Measurements from ENCODE around the gene CHD6.
A peak's percentile ranks its signal among the peaks of the same experiment; 100 is the strongest.

The CHD6 gene

GRCh38 chr20:41365777-41366545 lies 252.2 kb downstream of the CHD6 start:
- H3K4me1 ChIP-seq (ENCODE audit: control insufficient read depth, insufficient read depth, low read length), result peaks cover 11% of the 10 kb centered on the region
- peak overlapping the region; percentile 3 for H3K9ac ChIP-seq (ENCODE audit: low read length)
- peaks cover 58% of the 10 kb centered on the region for H3K27me3 ChIP-seq (ENCODE audit: control insufficient read depth, insufficient read depth, low read length)
- no peaks in the 10 kb centered on the region for H3K36me3 ChIP-seq (ENCODE audit: control insufficient read depth, insufficient read depth, low read length)
- H3K4me3 ChIP-seq (ENCODE audit: low read depth, low read length), result peak overlapping the region; percentile 57
- H3K27ac ChIP-seq (ENCODE audit: low read depth, low read length), result no peak overlapping the region
- peaks cover under 1% of the 10 kb centered on the region; the same call in 1 of the 2 replicates for H3K9me3 ChIP-seq (ENCODE audit: control insufficient read depth, insufficient read depth, low read depth, low read length)

GRCh38 chr20:41364967-41365765 lies 253.0 kb downstream of the CHD6 start:
- no peaks in the 10 kb centered on the region for H3K36me3 ChIP-seq (ENCODE audit: control insufficient read depth, insufficient read depth, low read length)
- H3K9me3 ChIP-seq (ENCODE audit: control insufficient read depth, insufficient read depth, low read depth, low read length), result no peaks in the 10 kb centered on the region; the same call in 1 of the 2 replicates
- H3K9ac ChIP-seq (ENCODE audit: low read length), result no peak overlapping the region
- H3K27ac ChIP-seq (ENCODE audit: low read depth, low read length), result no peak overlapping the region
- H3K4me1 ChIP-seq (ENCODE audit: control insufficient read depth, insufficient read depth, low read length), result peaks cover 11% of the 10 kb centered on the region
- H3K4me3 ChIP-seq (ENCODE audit: low read depth, low read length), result peak overlapping the region; percentile 57
- H3K27me3 ChIP-seq (ENCODE audit: control insufficient read depth, insufficient read depth, low read length), result peaks cover 58% of the 10 kb centered on the region

GRCh38 chr20:41364236-41364855 lies 253.8 kb downstream of the CHD6 start:
- Histone ChIP-seq H3K27me3 (ENCODE audit: control insufficient read depth, insufficient read depth, low read length) (peaks cover 52% of the 10 kb centered on the region), H3K4me1 (ENCODE audit: control insufficient read depth, insufficient read depth, low read length) (peaks cover 11% of the 10 kb centered on the region), H3K36me3 (ENCODE audit: control insufficient read depth, insufficient read depth, low read length) (peaks cover 2% of the 10 kb centered on the region; the same call in 1 of the 2 replicates), H3K4me3 (ENCODE audit: low read depth, low read length) (no peak overlapping the region), H3K27ac (ENCODE audit: low read depth, low read length) (no peak overlapping the region), H3K9ac (ENCODE audit: low read length) (no peak overlapping the region), H3K9me3 (ENCODE audit: control insufficient read depth, insufficient read depth, low read depth, low read length) (no peaks in the 10 kb centered on the region)

- Histone ChIP-seq H3K4me3 (ENCODE audit: low read depth, low read length) (no peak overlapping the region), H3K9ac (ENCODE audit: low read length) (no peak overlapping the region), H3K27ac (ENCODE audit: low read depth, low read length) (no peak overlapping the region), H3K9me3 (ENCODE audit: control insufficient read depth, insufficient read depth, low read depth, low read length) (no peaks in the 10 kb centered on the region), H3K4me1 (ENCODE audit: control insufficient read depth, insufficient read depth, low read length) (peaks cover 11% of the 10 kb centered on the region), H3K27me3 (ENCODE audit: control insufficient read depth, insufficient read depth, low read length) (peaks cover 47% of the 10 kb centered on the region), H3K36me3 (ENCODE audit: control insufficient read depth, insufficient read depth, low read length) (peaks cover 3% of the 10 kb centered on the region; the same call in 1 of the 2 replicates)
Observed at GRCh38 chr20:41363601-41364000, 254.6 kb downstream of the CHD6 start.

- peaks cover 41% of the 10 kb centered on the region for H3K27me3 ChIP-seq (ENCODE audit: control insufficient read depth, insufficient read depth, low read length)
- no peak overlapping the region for H3K9ac ChIP-seq (ENCODE audit: low read length)
- no peak overlapping the region for H3K4me3 ChIP-seq (ENCODE audit: low read depth, low read length)
- no peaks in the 10 kb centered on the region for H3K9me3 ChIP-seq (ENCODE audit: control insufficient read depth, insufficient read depth, low read depth, low read length)
- H3K4me1 ChIP-seq (ENCODE audit: control insufficient read depth, insufficient read depth, low read length), result peaks cover 11% of the 10 kb centered on the region
- no peak overlapping the region for H3K27ac ChIP-seq (ENCODE audit: low read depth, low read length)
- H3K36me3 ChIP-seq (ENCODE audit: control insufficient read depth, insufficient read depth, low read length), result peaks cover 3% of the 10 kb centered on the region; the same call in 1 of the 2 replicates
Observed at GRCh38 chr20:41362748-41363140, 255.4 kb downstream of the CHD6 start.

GRCh38 chr20:41361757-41362747 lies 256.1 kb downstream of the CHD6 start:
- no peak overlapping the region for H3K4me3 ChIP-seq (ENCODE audit: low read depth, low read length)
- no peaks in the 10 kb centered on the region for H3K9me3 ChIP-seq (ENCODE audit: control insufficient read depth, insufficient read depth, low read depth, low read length)
- peaks cover 34% of the 10 kb centered on the region for H3K27me3 ChIP-seq (ENCODE audit: control insufficient read depth, insufficient read depth, low read length)
- H3K9ac ChIP-seq (ENCODE audit: low read length), result no peak overlapping the region
- H3K36me3 ChIP-seq (ENCODE audit: control insufficient read depth, insufficient read depth, low read length), result peaks cover 8% of the 10 kb centered on the region
- H3K4me1 ChIP-seq (ENCODE audit: control insufficient read depth, insufficient read depth, low read length), result 0 out of 2 replicates have a peak, but pooled peaks cover 5% of the 10 kb centered on the region
- no peak overlapping the region for H3K27ac ChIP-seq (ENCODE audit: low read depth, low read length)

GRCh38 chr20:41360831-41361756 lies 257.1 kb downstream of the CHD6 start:
- no peaks in the 10 kb centered on the region for H3K9me3 ChIP-seq (ENCODE audit: control insufficient read depth, insufficient read depth, low read depth, low read length)
- peaks cover 26% of the 10 kb centered on the region for H3K27me3 ChIP-seq (ENCODE audit: control insufficient read depth, insufficient read depth, low read length)
- peaks cover 10% of the 10 kb centered on the region for H3K36me3 ChIP-seq (ENCODE audit: control insufficient read depth, insufficient read depth, low read length)
- H3K4me3 ChIP-seq (ENCODE audit: low read depth, low read length), result no peak overlapping the region
- no peak overlapping the region for H3K9ac ChIP-seq (ENCODE audit: low read length)
- H3K4me1 ChIP-seq (ENCODE audit: control insufficient read depth, insufficient read depth, low read length), result 0 out of 2 replicates have a peak, but pooled peaks cover 3% of the 10 kb centered on the region
- no peak overlapping the region for H3K27ac ChIP-seq (ENCODE audit: low read depth, low read length)

GRCh38 chr20:41359541-41360011 lies 258.6 kb downstream of the CHD6 start:
- H3K9ac ChIP-seq (ENCODE audit: low read length), result no peak overlapping the region
- peaks cover 10% of the 10 kb centered on the region for H3K36me3 ChIP-seq (ENCODE audit: control insufficient read depth, insufficient read depth, low read length)
- peaks cover 11% of the 10 kb centered on the region for H3K27me3 ChIP-seq (ENCODE audit: control insufficient read depth, insufficient read depth, low read length)
- H3K4me1 ChIP-seq (ENCODE audit: control insufficient read depth, insufficient read depth, low read length), result no peaks in the 10 kb centered on the region
- no peaks in the 10 kb centered on the region for H3K9me3 ChIP-seq (ENCODE audit: control insufficient read depth, insufficient read depth, low read depth, low read length)
- H3K4me3 ChIP-seq (ENCODE audit: low read depth, low read length), result no peak overlapping the region
- H3K27ac ChIP-seq (ENCODE audit: low read depth, low read length), result no peak overlapping the region

- Histone ChIP-seq H3K4me3 (ENCODE audit: low read depth, low read length) (no peak overlapping the region), H3K9me3 (ENCODE audit: control insufficient read depth, insufficient read depth, low read depth, low read length) (no peaks in the 10 kb centered on the region), H3K27me3 (ENCODE audit: control insufficient read depth, insufficient read depth, low read length) (peaks cover 3% of the 10 kb centered on the region; the same call in 1 of the 2 replicates), H3K4me1 (ENCODE audit: control insufficient read depth, insufficient read depth, low read length) (no peaks in the 10 kb centered on the region), H3K9ac (ENCODE audit: low read length) (no peak overlapping the region), H3K36me3 (ENCODE audit: control insufficient read depth, insufficient read depth, low read length) (peaks cover 10% of the 10 kb centered on the region), H3K27ac (ENCODE audit: low read depth, low read length) (no peak overlapping the region)
Observed at GRCh38 chr20:41358717-41359116, 259.5 kb downstream of the CHD6 start.
